Upper lobe of left lung (tissue), 4 donors: ENCODE data around the gene ENOX1.

ENCODE experiments used
- CTCF ChIP-seq, 6 experiments: fragments of 450-650 bp in 4 of 6; fragments of 200-600 bp in 2 of 6; sonication (generic) in 2 of 6; IDR thresholded peaks; one replicate each; pipeline ENCODE4 v1.5.1; 2016 to 2019; ENCODE audit warnings: antibody characterized with exemption in 6 of 6
- EP300 ChIP-seq, 4 donors: sonication (generic); formaldehyde crosslinking; IDR thresholded peaks; one replicate each; pipeline ENCODE4 v1.5.1; 2017; ENCODE audit warnings: antibody characterized with exemption in 4 of 4, control low read depth in 2 of 4
- POLR2A ChIP-seq, 4 donors: fragments of 450-650 bp; IDR thresholded peaks; one replicate each; pipeline ENCODE4 v1.5.1; 2016 to 2017; ENCODE audit warnings: antibody characterized with exemption in 4 of 4, mild to moderate bottlenecking in 2 of 4

DNA sequence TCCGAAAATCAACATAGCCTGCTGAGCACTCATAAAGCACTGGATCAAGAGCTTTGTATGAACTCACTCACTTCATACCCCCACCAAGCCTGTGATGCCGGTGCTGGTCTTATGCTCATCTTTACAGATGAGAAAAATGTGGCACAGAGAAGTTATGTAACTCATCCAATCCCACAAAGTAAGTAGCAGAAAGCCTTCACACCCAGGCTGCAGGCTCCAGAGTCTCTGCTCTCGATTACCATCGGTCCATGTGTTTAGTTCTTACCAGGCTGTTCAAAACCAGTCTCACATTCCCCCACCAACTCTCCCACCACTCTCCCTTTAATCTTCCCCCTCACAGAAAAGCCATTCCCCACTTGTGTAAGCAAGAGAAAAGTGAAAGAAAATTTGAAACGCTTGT is 487.4 kb downstream of the ENOX1 start:
- no peak for TF ChIP-seq POLR2A (IDR thresholded peaks at IDR 0.05)
- TF ChIP-seq EP300 (IDR thresholded peaks at IDR 0.05): no peak
- TF ChIP-seq CTCF (IDR thresholded peaks at IDR 0.05): no peak
